ENCODE measurements around the gene PFKP. TPM values are rescaled to one million over a fixed set of nuclear protein-coding genes. Genes with fewer than 3 reads are reported as not detected.

Gene PFKP
- total RNA-seq, 4 donors from 2014 or later = 22.2 to 83.9 (median 34.0) TPM

GRCh38 chr10:3135006-3135405 lies 67.7 kb downstream of the PFKP start:
- no peak for ATAC-seq (ENCODE audit: low FRiP score)
- no peak for DNase-seq (ENCODE audit: low spot score)
- TF ChIP-seq, protein P1, sequence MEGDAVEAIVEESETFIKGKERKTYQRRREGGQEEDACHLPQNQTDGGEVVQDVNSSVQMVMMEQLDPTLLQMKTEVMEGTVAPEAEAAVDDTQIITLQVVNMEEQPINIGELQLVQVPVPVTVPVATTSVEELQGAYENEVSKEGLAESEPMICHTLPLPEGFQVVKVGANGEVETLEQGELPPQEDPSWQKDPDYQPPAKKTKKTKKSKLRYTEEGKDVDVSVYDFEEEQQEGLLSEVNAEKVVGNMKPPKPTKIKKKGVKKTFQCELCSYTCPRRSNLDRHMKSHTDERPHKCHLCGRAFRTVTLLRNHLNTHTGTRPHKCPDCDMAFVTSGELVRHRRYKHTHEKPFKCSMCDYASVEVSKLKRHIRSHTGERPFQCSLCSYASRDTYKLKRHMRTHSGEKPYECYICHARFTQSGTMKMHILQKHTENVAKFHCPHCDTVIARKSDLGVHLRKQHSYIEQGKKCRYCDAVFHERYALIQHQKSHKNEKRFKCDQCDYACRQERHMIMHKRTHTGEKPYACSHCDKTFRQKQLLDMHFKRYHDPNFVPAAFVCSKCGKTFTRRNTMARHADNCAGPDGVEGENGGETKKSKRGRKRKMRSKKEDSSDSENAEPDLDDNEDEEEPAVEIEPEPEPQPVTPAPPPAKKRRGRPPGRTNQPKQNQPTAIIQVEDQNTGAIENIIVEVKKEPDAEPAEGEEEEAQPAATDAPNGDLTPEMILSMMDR (IDR thresholded peaks at IDR 0.05) = no peak

DNA sequence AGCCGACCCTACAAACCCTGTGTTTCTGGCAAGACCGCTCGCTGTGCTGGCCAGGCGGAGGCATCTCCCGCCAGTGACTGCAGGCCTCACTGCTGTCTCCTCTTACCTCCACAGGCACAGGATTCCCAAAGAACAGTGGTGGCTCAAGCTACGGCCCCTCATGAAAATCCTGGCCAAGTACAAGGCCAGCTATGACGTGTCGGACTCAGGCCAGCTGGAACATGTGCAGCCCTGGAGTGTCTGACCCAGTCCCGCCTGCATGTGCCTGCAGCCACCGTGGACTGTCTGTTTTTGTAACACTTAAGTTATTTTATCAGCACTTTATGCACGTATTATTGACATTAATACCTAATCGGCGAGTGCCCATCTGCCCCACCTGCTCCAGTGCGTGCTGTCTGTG lies 69.0 kb downstream of the PFKP start:
- TF ChIP-seq, protein P1 (IDR thresholded peaks at IDR 0.05) = no peak
- ATAC-seq (ENCODE audit: low FRiP score) (peak; percentile 7), DNase-seq (ENCODE audit: low spot score) (no peak)

DNA sequence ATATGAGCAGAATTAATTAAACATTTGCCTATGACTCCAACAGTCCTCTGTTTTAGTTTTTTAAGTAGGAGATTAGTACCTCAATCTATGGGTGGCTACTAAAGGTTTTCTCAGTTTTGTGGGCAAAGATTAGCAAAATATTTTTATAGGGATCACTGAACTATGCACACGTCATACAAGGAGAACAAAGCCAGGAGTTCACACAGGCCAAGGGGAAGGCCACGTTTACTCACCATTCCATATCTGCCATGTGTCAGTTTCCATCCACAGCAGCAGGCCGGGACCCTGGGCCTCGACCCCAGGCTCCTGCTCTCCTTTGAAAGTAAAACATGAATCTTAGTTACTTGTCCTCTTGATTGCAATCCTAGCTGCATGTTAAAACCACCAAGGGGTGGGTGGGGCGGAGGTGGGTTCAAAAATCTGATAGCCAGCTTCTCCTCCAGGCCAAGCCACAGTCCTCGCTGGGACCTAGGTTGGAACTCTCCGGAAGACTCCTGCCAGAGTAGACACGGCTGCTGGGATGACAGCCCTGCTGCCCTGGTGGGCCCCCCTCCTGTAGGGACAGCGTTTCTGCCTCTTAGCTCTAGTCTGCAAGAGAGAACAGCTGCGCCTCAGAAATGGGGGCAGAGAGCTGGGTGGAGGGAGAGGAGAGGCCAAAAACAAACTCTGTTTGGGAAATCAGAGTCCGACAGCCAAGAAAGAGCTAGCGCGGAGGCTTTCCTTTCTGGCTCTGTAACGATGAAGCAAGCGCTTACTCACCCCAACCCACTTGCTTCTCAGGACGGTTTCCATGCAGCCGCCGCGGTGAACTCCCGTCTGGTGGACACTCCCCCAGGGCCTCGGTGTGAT lies 69.6 kb downstream of the PFKP start:
- DNase-seq (ENCODE audit: low spot score) = no peak
- ATAC-seq (ENCODE audit: low FRiP score) = peak; percentile 42
- TF ChIP-seq, protein P1 (IDR thresholded peaks at IDR 0.05) = no peak

DNA sequence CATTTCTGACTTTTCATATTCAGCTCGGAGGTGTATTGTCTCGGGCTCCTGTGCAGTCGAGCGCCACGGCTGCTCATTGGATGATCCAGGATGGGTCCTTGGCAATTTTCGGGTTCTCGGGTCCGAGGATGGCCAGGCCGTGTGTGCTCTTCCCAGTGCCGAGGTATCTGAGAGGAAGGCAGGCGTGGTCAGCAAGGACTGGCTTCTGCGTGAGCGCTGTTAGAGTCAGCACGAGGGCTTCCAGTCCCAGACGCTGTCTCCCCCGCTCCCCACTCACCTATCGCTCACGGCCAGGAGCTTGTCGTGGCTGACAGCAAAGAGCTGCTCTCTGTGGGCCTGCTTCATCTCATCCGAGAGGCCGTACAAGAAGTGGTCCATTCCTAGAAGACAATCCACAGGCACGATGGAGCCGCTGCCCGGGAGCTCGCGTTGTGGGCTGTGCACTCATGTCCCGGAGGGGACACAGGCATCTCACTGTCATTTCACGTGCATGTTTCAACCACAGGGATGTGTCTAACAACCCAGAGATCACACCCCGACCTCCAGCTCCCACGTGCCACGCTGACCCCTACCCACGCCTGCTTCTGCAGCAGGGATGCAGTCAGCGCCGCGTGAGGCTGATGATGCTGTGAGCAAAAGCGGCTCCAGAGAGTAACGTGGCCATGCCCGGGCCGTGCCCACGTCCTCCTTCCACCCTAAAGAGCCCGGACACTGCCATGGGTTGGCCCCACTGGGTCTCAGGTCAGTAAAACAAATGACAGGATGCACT lies 70.8 kb downstream of the PFKP start:
- no peak for DNase-seq (ENCODE audit: low spot score)
- no peak for ATAC-seq (ENCODE audit: low FRiP score)
- TF ChIP-seq, protein P1 (IDR thresholded peaks at IDR 0.05) = no peak

GRCh38 chr10:3139216-3139910 lies 72.0 kb downstream of the PFKP start:
- TF ChIP-seq, protein P1 (IDR thresholded peaks at IDR 0.05) = no peak
- DNase-seq (ENCODE audit: low spot score) = no peak
- ATAC-seq (ENCODE audit: low FRiP score) = no peak

- DNase-seq (ENCODE audit: low spot score) (no peak), ATAC-seq (ENCODE audit: low FRiP score) (no peak)
- TF ChIP-seq, protein P1 (IDR thresholded peaks at IDR 0.05) = no peak
These were observed 72.9 kb downstream of the PFKP start for GRCh38 chr10:3140280-3140679.

Data from omental fat pad (tissue), 4 donors.